ENCODE results near the gene TTC7B.

TTC7B gene

DNA sequence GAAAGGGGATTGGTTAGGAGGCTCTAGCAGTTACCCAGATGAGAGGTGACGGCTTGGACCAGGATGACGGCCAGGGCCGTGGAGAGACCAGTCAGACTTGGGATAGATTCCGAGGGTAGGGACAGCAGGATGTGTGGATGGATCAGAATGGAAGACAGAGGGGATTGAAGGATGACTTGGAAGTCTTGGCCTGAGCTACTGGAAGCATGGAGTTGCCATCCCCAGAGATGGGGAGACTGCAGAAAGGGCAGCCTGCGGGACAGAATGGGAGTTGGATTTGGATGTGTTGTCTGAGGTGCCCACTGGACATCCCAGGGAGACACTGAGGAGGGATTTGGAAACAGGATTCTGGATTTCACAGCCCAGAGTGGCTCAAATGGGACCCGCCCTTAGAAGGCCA lies 317.1 kb downstream of the TTC7B start:
- Histone ChIP-seq H3K4me3 (ENCODE audit: severe bottlenecking) (no peak overlapping the region), H3K27me3 (ENCODE audit: insufficient read depth, poor library complexity, severe bottlenecking) (no peaks in the 10 kb centered on the region), H3K9me3 (ENCODE audit: severe bottlenecking) (no peaks in the 10 kb centered on the region), H3K27ac (ENCODE audit: poor library complexity, severe bottlenecking) (no peak overlapping the region), H3K4me1 (ENCODE audit: insufficient read depth, poor library complexity, severe bottlenecking) (no peaks in the 10 kb centered on the region), H3K36me3 (ENCODE audit: low read depth) (no peaks in the 10 kb centered on the region)
- DNase-seq (ENCODE audit: low spot score) (peak; percentile 20), ATAC-seq (ENCODE audit: low read depth) (no peak)
- TF ChIP-seq, protein P1, sequence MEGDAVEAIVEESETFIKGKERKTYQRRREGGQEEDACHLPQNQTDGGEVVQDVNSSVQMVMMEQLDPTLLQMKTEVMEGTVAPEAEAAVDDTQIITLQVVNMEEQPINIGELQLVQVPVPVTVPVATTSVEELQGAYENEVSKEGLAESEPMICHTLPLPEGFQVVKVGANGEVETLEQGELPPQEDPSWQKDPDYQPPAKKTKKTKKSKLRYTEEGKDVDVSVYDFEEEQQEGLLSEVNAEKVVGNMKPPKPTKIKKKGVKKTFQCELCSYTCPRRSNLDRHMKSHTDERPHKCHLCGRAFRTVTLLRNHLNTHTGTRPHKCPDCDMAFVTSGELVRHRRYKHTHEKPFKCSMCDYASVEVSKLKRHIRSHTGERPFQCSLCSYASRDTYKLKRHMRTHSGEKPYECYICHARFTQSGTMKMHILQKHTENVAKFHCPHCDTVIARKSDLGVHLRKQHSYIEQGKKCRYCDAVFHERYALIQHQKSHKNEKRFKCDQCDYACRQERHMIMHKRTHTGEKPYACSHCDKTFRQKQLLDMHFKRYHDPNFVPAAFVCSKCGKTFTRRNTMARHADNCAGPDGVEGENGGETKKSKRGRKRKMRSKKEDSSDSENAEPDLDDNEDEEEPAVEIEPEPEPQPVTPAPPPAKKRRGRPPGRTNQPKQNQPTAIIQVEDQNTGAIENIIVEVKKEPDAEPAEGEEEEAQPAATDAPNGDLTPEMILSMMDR (IDR thresholded peaks at IDR 0.05; ENCODE audit: poor library complexity, severe bottlenecking), result no peak

DNA sequence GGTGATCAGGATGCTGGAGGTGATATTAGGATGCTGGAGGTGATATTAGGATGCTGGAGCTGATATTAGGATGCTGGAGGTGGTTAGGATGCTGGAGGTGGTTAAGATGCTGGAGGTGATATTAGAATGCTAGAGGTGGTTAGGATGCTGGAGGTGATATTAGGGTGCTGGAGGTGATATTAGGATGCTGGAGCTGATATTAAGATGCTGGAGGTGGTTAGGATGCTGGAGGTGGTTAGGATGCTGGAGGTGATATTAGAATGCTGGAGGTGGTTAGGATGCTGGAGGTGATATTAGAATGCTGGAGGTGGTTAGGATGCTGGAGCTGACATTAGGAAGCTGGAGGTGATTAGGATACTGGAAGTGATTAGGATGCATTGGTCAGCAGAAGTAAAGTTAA lies 318.0 kb downstream of the TTC7B start:
- ATAC-seq (ENCODE audit: low read depth), result no peak

DNA sequence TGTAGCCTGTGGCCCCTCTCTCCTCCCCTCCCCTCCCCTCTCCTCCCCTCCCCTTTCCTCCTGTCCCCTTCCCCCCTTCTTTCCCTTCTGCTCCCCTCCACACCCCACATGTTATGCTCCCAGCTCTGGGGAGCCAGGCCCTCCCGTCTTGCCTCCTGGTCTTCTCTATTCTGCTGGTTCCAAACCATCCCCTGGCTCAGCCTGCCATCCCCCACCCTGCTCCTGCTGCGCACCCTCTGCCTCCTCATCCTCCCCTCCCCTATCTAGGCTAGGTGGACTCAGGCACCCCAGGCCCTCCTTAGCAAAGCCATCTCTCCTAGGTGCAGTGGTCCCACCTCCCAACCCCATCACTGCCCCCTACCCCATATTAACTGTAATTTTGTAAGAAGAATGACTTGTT lies 319.9 kb downstream of the TTC7B start:
- Histone ChIP-seq H3K27me3 (ENCODE audit: insufficient read depth, poor library complexity, severe bottlenecking) (no peaks in the 10 kb centered on the region), H3K9me3 (ENCODE audit: severe bottlenecking) (no peaks in the 10 kb centered on the region), H3K4me3 (ENCODE audit: severe bottlenecking) (no peak overlapping the region), H3K4me1 (ENCODE audit: insufficient read depth, poor library complexity, severe bottlenecking) (no peaks in the 10 kb centered on the region), H3K36me3 (ENCODE audit: low read depth) (no peaks in the 10 kb centered on the region), H3K27ac (ENCODE audit: poor library complexity, severe bottlenecking) (no peak overlapping the region)
- ATAC-seq (ENCODE audit: low read depth) (no peak), DNase-seq (ENCODE audit: low spot score) (peak; percentile 45)
- TF ChIP-seq, protein P1 (IDR thresholded peaks at IDR 0.05; ENCODE audit: poor library complexity, severe bottlenecking), result no peak

More for the DNA sequence above, 318.0 kb downstream of the TTC7B start:
- no peak for DNase-seq (ENCODE audit: low spot score)
- Histone ChIP-seq H3K36me3 (ENCODE audit: low read depth) (no peaks in the 10 kb centered on the region), H3K4me3 (ENCODE audit: severe bottlenecking) (no peak overlapping the region), H3K4me1 (ENCODE audit: insufficient read depth, poor library complexity, severe bottlenecking) (no peaks in the 10 kb centered on the region), H3K27ac (ENCODE audit: poor library complexity, severe bottlenecking) (no peak overlapping the region), H3K27me3 (ENCODE audit: insufficient read depth, poor library complexity, severe bottlenecking) (no peaks in the 10 kb centered on the region), H3K9me3 (ENCODE audit: severe bottlenecking) (no peaks in the 10 kb centered on the region)
- TF ChIP-seq, protein P1 (IDR thresholded peaks at IDR 0.05; ENCODE audit: poor library complexity, severe bottlenecking), result no peak

DNA sequence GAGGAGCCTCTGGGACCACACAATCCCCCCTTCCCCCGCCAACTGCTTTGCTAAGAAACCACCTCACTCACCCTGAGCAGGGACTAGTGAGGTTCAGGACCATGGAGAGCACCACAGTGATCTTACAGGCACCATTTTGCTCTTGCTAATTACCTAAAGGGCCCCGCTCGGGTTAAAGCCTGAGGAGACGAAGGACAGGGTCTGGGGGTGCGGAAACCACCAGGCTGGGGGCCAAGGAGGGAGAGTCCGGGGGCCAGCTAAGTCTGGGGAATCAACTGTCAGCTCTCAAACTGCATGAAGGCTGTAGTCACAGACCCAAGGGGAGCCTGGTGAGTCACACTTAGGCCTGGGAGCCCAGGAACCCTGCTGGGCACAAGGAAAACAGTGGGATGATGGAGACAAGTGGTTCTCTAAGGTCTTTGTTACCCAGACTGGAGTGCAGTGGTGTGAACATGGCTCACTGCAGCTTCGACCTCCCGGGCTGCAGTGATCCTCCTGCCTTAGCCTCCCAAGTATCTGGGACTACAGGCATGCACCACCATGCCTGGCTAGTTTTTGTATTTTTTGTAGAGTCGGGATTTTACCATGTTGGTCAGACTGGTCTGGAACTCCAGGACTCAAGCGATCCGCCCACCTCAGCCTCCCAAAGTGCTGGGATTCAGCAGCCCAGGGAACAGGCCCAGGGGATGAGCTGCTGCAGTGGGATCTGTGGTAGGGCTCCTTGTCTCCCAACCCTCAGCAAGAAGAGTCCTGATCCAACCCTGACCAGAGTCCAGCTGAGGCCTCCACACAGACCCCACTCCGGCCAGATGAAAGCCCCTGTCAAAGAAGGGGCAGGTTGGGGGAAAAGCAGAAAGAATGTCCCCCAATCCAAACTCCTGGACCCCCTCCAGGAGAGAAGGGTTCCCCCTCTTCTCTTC lies 320.6 kb downstream of the TTC7B start:
- peak; percentile 67 for DNase-seq (ENCODE audit: low spot score)
- ATAC-seq (ENCODE audit: low read depth), result peak; percentile 54
- Histone ChIP-seq H3K4me3 (ENCODE audit: severe bottlenecking) (no peak overlapping the region), H3K27me3 (ENCODE audit: insufficient read depth, poor library complexity, severe bottlenecking) (no peaks in the 10 kb centered on the region), H3K9me3 (ENCODE audit: severe bottlenecking) (no peaks in the 10 kb centered on the region), H3K4me1 (ENCODE audit: insufficient read depth, poor library complexity, severe bottlenecking) (no peaks in the 10 kb centered on the region), H3K36me3 (ENCODE audit: low read depth) (no peaks in the 10 kb centered on the region), H3K27ac (ENCODE audit: poor library complexity, severe bottlenecking) (no peak overlapping the region)
- TF ChIP-seq, protein P1 (IDR thresholded peaks at IDR 0.05; ENCODE audit: poor library complexity, severe bottlenecking), result no peak

All from RWPE2 (cell line).